Measurements from ENCODE around the gene HERC2. TPM values are rescaled to one million over a fixed set of nuclear protein-coding genes. Genes with fewer than 3 reads are reported as not detected.

HERC2 gene
- total and polyA plus RNA-seq, 7 donors, result 23.9 to 59.7 (median 41.1) TPM

GRCh38 chr15:28185148-28185895 lies 136.7 kb downstream of the HERC2 start:
- DNase-seq (no peak), ATAC-seq (no peak)
- no peak overlapping the region for H3K27ac ChIP-seq
- peaks cover 6 to 91% of the 10 kb centered on the region in 2 donors for H3K36me3 ChIP-seq (ENCODE audit: insufficient read depth in 1 of 2, low read depth in 1 of 2)
- no peaks in the 10 kb centered on the region for H3K27me3 ChIP-seq (ENCODE audit: insufficient read depth in 3 of 3, low read length in 2 of 3)
- 85 to 95% (median 95%) methylated on average over 9 of the region's 9 CpGs for WGBS, 3 donors
- intact Hi-C loops (cut with DNase I), result no loop called here
- TF ChIP-seq CTCF (IDR thresholded peaks at IDR 0.05), result no peak
- no peak overlapping the region for H3K4me3 ChIP-seq
- H3K4me1 ChIP-seq, result no peaks in the 10 kb centered on the region
- no peaks in the 10 kb centered on the region for H3K9me3 ChIP-seq

DNA sequence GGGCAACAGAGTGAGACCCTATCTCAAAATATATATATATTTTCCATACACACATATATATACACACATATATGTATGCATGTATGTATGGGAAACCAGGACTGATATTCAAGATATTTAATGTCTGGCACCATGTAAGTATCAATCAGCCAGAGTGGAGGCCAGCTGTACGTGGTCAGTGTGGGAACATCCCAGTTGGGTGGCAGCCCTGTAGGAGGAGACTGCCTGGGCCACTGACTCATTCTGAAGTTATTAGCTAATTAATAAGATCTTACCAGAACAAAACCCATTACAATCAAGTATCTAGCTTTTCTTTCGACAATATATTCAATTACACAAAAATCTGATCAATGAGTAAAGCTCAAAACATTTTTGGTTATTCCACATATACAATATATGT lies 137.8 kb downstream of the HERC2 start:
- TF ChIP-seq CTCF (IDR thresholded peaks at IDR 0.05), result no peak
- Histone ChIP-seq H3K9me3 (no peaks in the 10 kb centered on the region), H3K36me3 (ENCODE audit: insufficient read depth in 1 of 2, low read depth in 1 of 2) (peaks cover 10 to 92% of the 10 kb centered on the region in 2 donors), H3K4me1 (no peaks in the 10 kb centered on the region), H3K27me3 (ENCODE audit: insufficient read depth in 3 of 3, low read length in 2 of 3) (no peaks in the 10 kb centered on the region), H3K4me3 (no peak overlapping the region), H3K27ac (no peak overlapping the region)
- intact Hi-C loops (cut with DNase I), result no loop called here
- no peak for DNase-seq
- 82 to 91% (median 85%) methylated on average over 2 of the region's 2 CpGs for WGBS, 3 donors
- no peak for ATAC-seq

- ATAC-seq (no peak), DNase-seq (no peak)
- H3K27ac ChIP-seq, result no peak overlapping the region
- H3K4me1 ChIP-seq, result no peaks in the 10 kb centered on the region
- H3K27me3 ChIP-seq (ENCODE audit: insufficient read depth in 3 of 3, low read length in 2 of 3), result no peaks in the 10 kb centered on the region
- peaks cover 7 to 93% of the 10 kb centered on the region in 2 donors for H3K36me3 ChIP-seq (ENCODE audit: insufficient read depth in 1 of 2, low read depth in 1 of 2)
- H3K9me3 ChIP-seq, result no peaks in the 10 kb centered on the region
- WGBS, 3 donors, result 55 to 79% (median 57%) methylated on average over 8 of the region's 8 CpGs
- H3K4me3 ChIP-seq, result no peak overlapping the region
- intact Hi-C loops (cut with DNase I), result no loop called here
- no peak for TF ChIP-seq CTCF (IDR thresholded peaks at IDR 0.05)
These were observed 139.2 kb downstream of the HERC2 start for GRCh38 chr15:28182731-28183130.

DNA sequence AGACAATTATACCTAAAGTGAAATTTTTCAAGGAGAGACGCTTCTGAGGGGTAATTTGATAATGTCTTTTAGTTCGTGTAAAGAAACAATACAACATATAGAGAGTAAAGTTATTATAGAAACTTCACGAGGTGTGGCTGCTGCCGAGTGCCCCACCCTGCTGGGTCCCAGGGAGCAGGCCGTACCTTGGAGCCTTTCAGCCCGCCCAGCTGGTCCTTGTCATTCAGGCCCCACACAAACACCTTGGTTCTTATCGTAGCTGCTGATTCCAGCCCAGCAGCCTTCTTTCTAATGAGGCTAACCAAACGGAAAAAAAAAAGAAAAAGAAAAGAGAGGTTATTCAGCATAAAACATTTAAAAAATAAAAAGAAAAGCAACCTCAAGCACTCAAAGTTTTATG lies 139.8 kb downstream of the HERC2 start:
- no peak overlapping the region for H3K27ac ChIP-seq
- intact Hi-C loops (cut with DNase I), result no loop called here
- H3K9me3 ChIP-seq, result no peaks in the 10 kb centered on the region
- peaks cover 4 to 93% of the 10 kb centered on the region in 2 donors for H3K36me3 ChIP-seq (ENCODE audit: insufficient read depth in 1 of 2, low read depth in 1 of 2)
- no peak overlapping the region for H3K4me3 ChIP-seq
- DNase-seq, result no peak
- no peaks in the 10 kb centered on the region for H3K27me3 ChIP-seq (ENCODE audit: insufficient read depth in 3 of 3, low read length in 2 of 3)
- ATAC-seq, result no peak
- H3K4me1 ChIP-seq, result no peaks in the 10 kb centered on the region
- no peak for TF ChIP-seq CTCF (IDR thresholded peaks at IDR 0.05)
- 90 to 93% (median 91%) methylated on average over 8 of the region's 8 CpGs for WGBS, 3 donors

GRCh38 chr15:28181366-28181765 lies 140.6 kb downstream of the HERC2 start:
- 85 to 90% (median 87%) methylated on average over 2 of the region's 2 CpGs for WGBS, 3 donors
- no peak for DNase-seq

More at GRCh38 chr15:28181366-28181765, 140.6 kb downstream of the HERC2 start:
- H3K4me1 ChIP-seq, result no peaks in the 10 kb centered on the region
- no peaks in the 10 kb centered on the region for H3K27me3 ChIP-seq (ENCODE audit: insufficient read depth in 3 of 3, low read length in 2 of 3)
- intact Hi-C loops (cut with DNase I), result no loop called here
- H3K9me3 ChIP-seq, result no peaks in the 10 kb centered on the region
- H3K4me3 ChIP-seq, result no peak overlapping the region
- H3K36me3 ChIP-seq (ENCODE audit: insufficient read depth in 1 of 2, low read depth in 1 of 2), result peaks cover 4 to 93% of the 10 kb centered on the region in 2 donors
- ATAC-seq, result no peak
- H3K27ac ChIP-seq, result no peak overlapping the region
- TF ChIP-seq CTCF (IDR thresholded peaks at IDR 0.05), result no peak

Data from psoas muscle (tissue), 8 donors.